HCT116 (cell line): ENCODE results near the gene CABP1. TPM values are rescaled to one million over a fixed set of nuclear protein-coding genes. Genes with fewer than 3 reads are reported as not detected.

Experiments used
- ATAC-seq: fragments of 200-7000 bp; cut with Tn5 transposase; 2 replicates; pipeline ENCODE4 v1.9.1; 2020; ENCODE audit warnings: mild to moderate bottlenecking, moderate library complexity
- BruUV-seq: library from RNA; stranded (reverse); fragments of 400-500 nt; replicated peaks from 2 replicates; lab custom pipeline; 2021; lab: Mats Ljungman, UMichigan
- CTCF ChIA-PET: fragments of 300-600 bp; sonication (Branson Sonifier 250); formaldehyde crosslinking; loops from one replicate; lab custom pipeline; 2021; ENCODE audit warnings: antibody characterized with exemption; lab: Charles Lee
- POLR2A ChIA-PET: fragments of 300-600, 350-600 bp; sonication (Branson Sonifier 250); formaldehyde crosslinking; loops from one replicate; lab custom pipeline; 2021; ENCODE audit warnings: antibody characterized with exemption; lab: Charles Lee
- RAD21 ChIA-PET, 2 experiments: fragments of 300-600 bp; sonication (Branson Sonifier 250); formaldehyde crosslinking; loops; one replicate each; lab custom pipeline; 2023; ENCODE audit warnings: low total read pairs in 2 of 2; ENCODE audit not compliant: uncharacterized antibody in 2 of 2, unreplicated experiment in 2 of 2, low non-redundant PET in 1 of 2; lab: Charles Lee
- DNase-seq: peaks from one replicate; pipeline ENCODE4 v3.0.0-alpha.2; 2010; ENCODE audit warnings: low read depth, low spot score
- H2AFZ ChIP-seq: fragments of 200-600 bp; shearing (Covaris generic), sonication (generic); 2 replicates; pipeline ENCODE4 v1.6.1; 2017; ENCODE audit warnings: low read depth, mixed run types, mixed read lengths, antibody characterized with exemption, low read length; ENCODE audit not compliant: poor library complexity, severe bottlenecking
- H3K27ac ChIP-seq: 2 replicates; pipeline ENCODE4 v1.5.1; 2012; ENCODE audit warnings: low read depth, low read length
- H3K27me3 ChIP-seq: fragments of 200-600 bp; sonication (generic); 2 replicates; pipeline ENCODE4 v1.6.1; 2016; ENCODE audit warnings: mixed run types, low read length, mixed read lengths; ENCODE audit not compliant: insufficient read depth
- H3K36me3 ChIP-seq, 2 experiments: fragments of 200-500 bp in 1 of 2; fragments of 200-600 bp in 1 of 2; sonication (Bioruptor generic) in 1 of 2; sonication (generic) in 1 of 2; 2 replicates each; pipeline versions ENCODE4 v1.5.1 to v1.6.1; 2014 to 2016; ENCODE audit warnings: low read length in 2 of 2, inconsistent platforms in 1 of 2, mixed read lengths in 1 of 2, mixed run types in 1 of 2; ENCODE audit not compliant: insufficient read depth in 2 of 2, control insufficient read depth in 1 of 2
- H3K4me1 ChIP-seq, 2 experiments: fragments of 200-600 bp in 1 of 2; sonication (generic) in 1 of 2; 2 replicates each; pipeline versions ENCODE4 v1.5.1 to v1.6.1; 2012 to 2017; ENCODE audit warnings: low read length in 2 of 2, inconsistent platforms in 1 of 2, mild to moderate bottlenecking in 1 of 2, mixed read lengths in 1 of 2, mixed run types in 1 of 2, moderate library complexity in 1 of 2; ENCODE audit not compliant: insufficient read depth in 2 of 2, control insufficient read depth in 1 of 2
- H3K4me2 ChIP-seq: fragments of 200-600 bp; sonication (generic); 2 replicates; pipeline ENCODE4 v1.6.1; 2017; ENCODE audit warnings: mixed run types, low read length, mixed read lengths
- H3K4me3 ChIP-seq, 2 experiments: fragments of 200-600 bp in 1 of 2; sonication (generic) in 1 of 2; replicated peaks in 1 of 2; 2 replicates each; pipeline ENCODE4 v1.5.1; 2011 to 2016; ENCODE audit warnings: low read length in 2 of 2, control low read depth in 1 of 2, low read depth in 1 of 2, mild to moderate bottlenecking in 1 of 2, mixed read lengths in 1 of 2, mixed run types in 1 of 2
- H3K79me2 ChIP-seq: fragments of 200-600 bp; sonication (generic); 2 replicates; pipeline ENCODE4 v1.6.1; 2017; ENCODE audit warnings: mild to moderate bottlenecking, mixed run types, low read length, moderate library complexity, mixed read lengths; ENCODE audit not compliant: insufficient read depth
- H3K9ac ChIP-seq: fragments of 200-600 bp; sonication (generic); 2 replicates; pipeline ENCODE4 v1.6.1; 2016; ENCODE audit warnings: low read length, mixed read lengths
- H3K9me2 ChIP-seq: fragments of 200-600 bp; sonication (generic), shearing (Covaris generic); 2 replicates; pipeline ENCODE4 v1.6.1; 2017; ENCODE audit warnings: mixed run types, mild to moderate bottlenecking, moderate library complexity; ENCODE audit not compliant: insufficient read depth
- H3K9me3 ChIP-seq, 2 experiments: fragments of 200-500 bp in 1 of 2; fragments of 200-600 bp in 1 of 2; sonication (Bioruptor generic) in 1 of 2; sonication (generic) in 1 of 2; 2 replicates each; pipeline ENCODE4 v1.6.1; 2014 to 2017; ENCODE audit warnings: low read length in 2 of 2, mixed read lengths in 2 of 2, inconsistent platforms in 1 of 2, low read depth in 1 of 2, mild to moderate bottlenecking in 1 of 2, mixed run types in 1 of 2, moderate library complexity in 1 of 2; ENCODE audit not compliant: control insufficient read depth in 1 of 2, insufficient read depth in 1 of 2
- H4K20me1 ChIP-seq: fragments of 200-600 bp; sonication (generic), shearing (Covaris generic); 2 replicates; pipeline ENCODE4 v1.6.1; 2017; ENCODE audit warnings: mixed run types, mild to moderate bottlenecking, moderate library complexity; ENCODE audit not compliant: insufficient read depth
- ATF3 ChIP-seq: IDR thresholded peaks from 2 replicates; pipeline ENCODE4 v1.6.1; 2012
- CTCF ChIP-seq, 3 experiments: fragments of 200-600 bp in 1 of 3; sonication (generic) in 1 of 3; IDR thresholded peaks in 2 of 3; conservative IDR thresholded peaks in 1 of 3; 2 replicates each; pipeline ENCODE4 v1.5.1; 2012 to 2017; ENCODE audit warnings: low read depth in 2 of 3, low read length in 2 of 3, antibody characterized with exemption in 1 of 3, borderline replicate concordance in 1 of 3, control low read depth in 1 of 3, mild to moderate bottlenecking in 1 of 3, mixed read lengths in 1 of 3, mixed run types in 1 of 3, moderate library complexity in 1 of 3; ENCODE audit not compliant: insufficient read depth in 1 of 3
- FOSL1 ChIP-seq: IDR thresholded peaks from 2 replicates; pipeline ENCODE4 v1.6.1; 2012; ENCODE audit warnings: low read depth
- JUND ChIP-seq: IDR thresholded peaks from 2 replicates; pipeline ENCODE4 v1.6.1; 2012
- RAD21 ChIP-seq: IDR thresholded peaks from 2 replicates; pipeline ENCODE4 v1.6.1; 2012; ENCODE audit warnings: low read depth, mild to moderate bottlenecking
- TCF7L2 ChIP-seq: IDR thresholded peaks from 2 replicates; pipeline ENCODE4 v1.7.0; 2011; ENCODE audit warnings: borderline replicate concordance, inconsistent platforms; ENCODE audit not compliant: insufficient read depth, insufficient read length; ENCODE audit errors: extremely low read depth
- YY1 ChIP-seq: IDR thresholded peaks from 2 replicates; pipeline ENCODE4 v1.6.1; 2011; ENCODE audit warnings: low read length, low read depth, moderate library complexity, mild to moderate bottlenecking; ENCODE audit not compliant: insufficient replicate concordance; ENCODE audit errors: extremely low read depth
- ZFX ChIP-seq: fragments of 450-650 bp; IDR thresholded peaks from 2 replicates; pipeline ENCODE4 v1.6.1; 2017
- ZNF274 ChIP-seq: fragments of 200-500 bp; sonication (Bioruptor generic); IDR thresholded peaks from 2 replicates; pipeline ENCODE4 v1.6.1; 2014; ENCODE audit warnings: mild to moderate bottlenecking, low read depth, low read length, inconsistent platforms
- intact Hi-C: fragments of 100-400 bp; cut with micrococcal nuclease; formaldehyde crosslinking; loops from 2 replicates; pipeline ENCODE4 v1.10.0; 2022
- total RNA-seq: library from RNA; stranded (reverse); gene quantifications from one replicate; pipeline ENCODE4 v1.2.1, GENCODE V29; 2021; ENCODE audit not compliant: unreplicated experiment

Gene CABP1
- total RNA-seq, 1 experiment from 2014 or later = 0.84 TPM

GRCh38 chr12:120647375-120647755, 6.9 kb downstream of the CABP1 start:
- no peak for ATAC-seq
- DNase-seq = no peak
- no peak overlapping the region for H3K4me3 ChIP-seq
- no peak overlapping the region for H3K4me2 ChIP-seq
- no peak overlapping the region for H2AFZ ChIP-seq
- H3K4me1 ChIP-seq = peaks cover 5 to 32% of the 10 kb centered on the region in 2 experiments; a peak in 3 of 4 replicates
- H3K27me3 ChIP-seq = peaks cover 4% of the 10 kb centered on the region; the same call in 1 of the 2 replicates
- ChIA-PET RAD21 (no interaction called here), POLR2A (no interaction called here), CTCF (interaction anchor here (0.7 to 1.9 kb wide), 8 partner anchors 11 to 414 kb away, joined by 3 to 9 read pairs (median 3); partner anchors contain the start of gene POP5)
- H4K20me1 ChIP-seq = no peaks in the 10 kb centered on the region
- no peak for TF ChIP-seq CTCF (IDR thresholded peaks at IDR 0.05 in 2 of 3, conservative IDR thresholded peaks at IDR 0.05 in 1 of 3; ENCODE audit: borderline replicate concordance in 1 of 3, insufficient read depth in 1 of 3, low read depth in 2 of 3, low read length in 2 of 3)
- no peak for TF ChIP-seq ATF3
- no peak for TF ChIP-seq ZFX
- TF ChIP-seq RAD21 = no peak
- TF ChIP-seq ZNF274 = no peak
- TF ChIP-seq FOSL1 = no peak
- TF ChIP-seq JUND = no peak
- TF ChIP-seq YY1 = no peak
- no peak for TF ChIP-seq TCF7L2
- H3K79me2 ChIP-seq = no peaks in the 10 kb centered on the region
- no peaks in the 10 kb centered on the region for H3K9me2 ChIP-seq
- no peak overlapping the region for H3K27ac ChIP-seq
- no peak overlapping the region for H3K9ac ChIP-seq
- no TSS peak for BruUV-seq
- H3K36me3 ChIP-seq = no peaks in the 10 kb centered on the region
- H3K9me3 ChIP-seq = no peaks in the 10 kb centered on the region
- intact Hi-C loops = loop anchor here (1.0 to 10.0 kb wide), 3 partner anchors 67 to 357 kb away; partner anchors contain the start of gene COX6A1
